ENCODE results near the gene DGKH.

GRCh38 chr13:42027286-42027685 is 21.2 kb upstream of the DGKH start:
- no peak for TF ChIP-seq POLR2A (IDR thresholded peaks at IDR 0.05; ENCODE audit: low read depth)
- TF ChIP-seq CTCF (IDR thresholded peaks at IDR 0.05), result no peak

All from esophagus muscularis mucosa (tissue), 3 donors.